HL-60 (cell line): Measurements from ENCODE around the gene ALDH1A1.

Experiments
- DNase-seq, 2 experiments: peaks; one replicate each; pipeline ENCODE4 v3.0.0-alpha.2; 2010 to 2020; ENCODE audit warnings: low read depth in 1 of 2, low spot score in 1 of 2
- H3K27ac ChIP-seq: fragments of 250-450 bp; sonication (Bioruptor Pico); replicated peaks from 2 replicates; pipeline ENCODE4 v1.5.1; 2020; ENCODE audit warnings: mild to moderate bottlenecking, moderate library complexity
- H3K27me3 ChIP-seq: fragments of 250-450 bp; sonication (Bioruptor Pico); 2 replicates; pipeline ENCODE4 v1.5.1; 2021; ENCODE audit warnings: mild to moderate bottlenecking, moderate library complexity; ENCODE audit not compliant: insufficient read depth, poor library complexity, severe bottlenecking
- H3K4me3 ChIP-seq: replicated peaks from 2 replicates; pipeline ENCODE4 v1.5.1; 2011; ENCODE audit warnings: mild to moderate bottlenecking, control low read depth, low read length; ENCODE audit not compliant: insufficient read depth
- GABPA ChIP-seq: IDR thresholded peaks from 2 replicates; pipeline ENCODE4 v1.6.1; 2012; ENCODE audit warnings: low read depth
- POLR2AphosphoS5 ChIP-seq: IDR thresholded peaks from 2 replicates; pipeline ENCODE4 v1.6.1; 2012; ENCODE audit warnings: low read depth
- SPI1 ChIP-seq: IDR thresholded peaks from 2 replicates; pipeline ENCODE4 v1.6.1; 2012; ENCODE audit warnings: low read depth, mild to moderate bottlenecking, borderline replicate concordance
- TF ChIP-seq, protein P1 (sequence below): IDR thresholded peaks from 2 replicates; pipeline ENCODE4 v1.6.1; 2012; ENCODE audit warnings: low read depth; ENCODE audit not compliant: insufficient replicate concordance
- TF ChIP-seq, protein P2 (sequence below): IDR thresholded peaks from one replicate; pipeline ENCODE4 v1.5.1; 2011; ENCODE audit warnings: low read length, control low read depth, inconsistent platforms; ENCODE audit not compliant: insufficient read depth

The ALDH1A1 gene

DNA sequence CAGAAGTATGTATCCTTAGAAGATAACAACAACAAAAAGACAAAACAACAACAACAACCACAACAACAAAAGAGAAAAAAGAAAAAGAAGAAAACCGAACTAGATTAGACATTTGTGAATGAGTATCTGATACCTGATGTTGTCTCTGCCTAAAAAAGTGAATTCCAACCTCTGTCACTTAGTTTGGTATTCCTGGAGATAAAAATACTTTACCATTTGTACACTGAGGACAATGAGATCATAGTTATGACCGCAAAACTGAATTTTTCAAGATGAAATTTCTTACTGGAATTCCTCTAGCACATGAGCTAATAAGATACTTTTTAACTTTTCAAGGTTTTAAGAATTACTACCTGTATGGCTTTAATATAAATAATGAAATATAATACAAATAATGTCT lies 54.5 kb downstream of the ALDH1A1 start:
- TF ChIP-seq, protein P1, sequence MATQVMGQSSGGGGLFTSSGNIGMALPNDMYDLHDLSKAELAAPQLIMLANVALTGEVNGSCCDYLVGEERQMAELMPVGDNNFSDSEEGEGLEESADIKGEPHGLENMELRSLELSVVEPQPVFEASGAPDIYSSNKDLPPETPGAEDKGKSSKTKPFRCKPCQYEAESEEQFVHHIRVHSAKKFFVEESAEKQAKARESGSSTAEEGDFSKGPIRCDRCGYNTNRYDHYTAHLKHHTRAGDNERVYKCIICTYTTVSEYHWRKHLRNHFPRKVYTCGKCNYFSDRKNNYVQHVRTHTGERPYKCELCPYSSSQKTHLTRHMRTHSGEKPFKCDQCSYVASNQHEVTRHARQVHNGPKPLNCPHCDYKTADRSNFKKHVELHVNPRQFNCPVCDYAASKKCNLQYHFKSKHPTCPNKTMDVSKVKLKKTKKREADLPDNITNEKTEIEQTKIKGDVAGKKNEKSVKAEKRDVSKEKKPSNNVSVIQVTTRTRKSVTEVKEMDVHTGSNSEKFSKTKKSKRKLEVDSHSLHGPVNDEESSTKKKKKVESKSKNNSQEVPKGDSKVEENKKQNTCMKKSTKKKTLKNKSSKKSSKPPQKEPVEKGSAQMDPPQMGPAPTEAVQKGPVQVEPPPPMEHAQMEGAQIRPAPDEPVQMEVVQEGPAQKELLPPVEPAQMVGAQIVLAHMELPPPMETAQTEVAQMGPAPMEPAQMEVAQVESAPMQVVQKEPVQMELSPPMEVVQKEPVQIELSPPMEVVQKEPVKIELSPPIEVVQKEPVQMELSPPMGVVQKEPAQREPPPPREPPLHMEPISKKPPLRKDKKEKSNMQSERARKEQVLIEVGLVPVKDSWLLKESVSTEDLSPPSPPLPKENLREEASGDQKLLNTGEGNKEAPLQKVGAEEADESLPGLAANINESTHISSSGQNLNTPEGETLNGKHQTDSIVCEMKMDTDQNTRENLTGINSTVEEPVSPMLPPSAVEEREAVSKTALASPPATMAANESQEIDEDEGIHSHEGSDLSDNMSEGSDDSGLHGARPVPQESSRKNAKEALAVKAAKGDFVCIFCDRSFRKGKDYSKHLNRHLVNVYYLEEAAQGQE, result no peak
- TF ChIP-seq SPI1 (no peak), POLR2AphosphoS5 (no peak), GABPA (no peak)
- TF ChIP-seq, protein P2, sequence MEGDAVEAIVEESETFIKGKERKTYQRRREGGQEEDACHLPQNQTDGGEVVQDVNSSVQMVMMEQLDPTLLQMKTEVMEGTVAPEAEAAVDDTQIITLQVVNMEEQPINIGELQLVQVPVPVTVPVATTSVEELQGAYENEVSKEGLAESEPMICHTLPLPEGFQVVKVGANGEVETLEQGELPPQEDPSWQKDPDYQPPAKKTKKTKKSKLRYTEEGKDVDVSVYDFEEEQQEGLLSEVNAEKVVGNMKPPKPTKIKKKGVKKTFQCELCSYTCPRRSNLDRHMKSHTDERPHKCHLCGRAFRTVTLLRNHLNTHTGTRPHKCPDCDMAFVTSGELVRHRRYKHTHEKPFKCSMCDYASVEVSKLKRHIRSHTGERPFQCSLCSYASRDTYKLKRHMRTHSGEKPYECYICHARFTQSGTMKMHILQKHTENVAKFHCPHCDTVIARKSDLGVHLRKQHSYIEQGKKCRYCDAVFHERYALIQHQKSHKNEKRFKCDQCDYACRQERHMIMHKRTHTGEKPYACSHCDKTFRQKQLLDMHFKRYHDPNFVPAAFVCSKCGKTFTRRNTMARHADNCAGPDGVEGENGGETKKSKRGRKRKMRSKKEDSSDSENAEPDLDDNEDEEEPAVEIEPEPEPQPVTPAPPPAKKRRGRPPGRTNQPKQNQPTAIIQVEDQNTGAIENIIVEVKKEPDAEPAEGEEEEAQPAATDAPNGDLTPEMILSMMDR, result no peak
- Histone ChIP-seq H3K27ac (no peak overlapping the region), H3K4me3 (no peak overlapping the region), H3K27me3 (peaks cover 3% of the 10 kb centered on the region)
- no peak for DNase-seq

DNA sequence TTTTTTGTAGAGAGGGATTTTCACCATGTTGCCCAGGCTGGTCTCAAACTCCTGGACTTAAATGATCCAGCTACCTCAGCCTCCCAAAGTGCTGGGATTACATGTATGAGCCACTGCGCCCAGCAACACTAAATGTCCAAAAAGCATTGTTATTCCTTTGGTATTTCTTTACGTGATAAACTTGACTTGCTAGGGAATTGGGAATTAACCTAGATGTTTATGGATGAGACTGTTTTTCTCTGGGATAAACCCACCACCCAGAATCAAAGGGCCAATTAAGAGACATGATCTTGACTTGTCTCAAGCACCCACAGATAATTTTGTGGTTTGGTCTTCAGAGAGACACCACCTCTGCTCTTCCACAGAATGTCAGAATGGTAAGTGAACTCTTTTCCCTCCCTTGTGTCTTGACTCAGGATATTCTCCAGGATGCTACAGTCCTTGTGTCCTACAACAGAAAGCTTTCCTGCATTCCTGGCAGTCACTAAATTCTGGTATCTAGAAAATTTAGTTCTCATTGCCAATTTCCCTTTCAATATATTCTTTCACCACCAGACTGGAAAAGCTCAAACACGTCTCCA lies 55.7 kb downstream of the ALDH1A1 start:
- no peak for TF ChIP-seq SPI1
- TF ChIP-seq, protein P1, result no peak
- TF ChIP-seq POLR2AphosphoS5, result no peak
- TF ChIP-seq, protein P2, result no peak
- no peak for TF ChIP-seq GABPA
- Histone ChIP-seq H3K27me3 (peaks cover 3% of the 10 kb centered on the region), H3K4me3 (no peak overlapping the region), H3K27ac (no peak overlapping the region)
- no peak for DNase-seq

DNA sequence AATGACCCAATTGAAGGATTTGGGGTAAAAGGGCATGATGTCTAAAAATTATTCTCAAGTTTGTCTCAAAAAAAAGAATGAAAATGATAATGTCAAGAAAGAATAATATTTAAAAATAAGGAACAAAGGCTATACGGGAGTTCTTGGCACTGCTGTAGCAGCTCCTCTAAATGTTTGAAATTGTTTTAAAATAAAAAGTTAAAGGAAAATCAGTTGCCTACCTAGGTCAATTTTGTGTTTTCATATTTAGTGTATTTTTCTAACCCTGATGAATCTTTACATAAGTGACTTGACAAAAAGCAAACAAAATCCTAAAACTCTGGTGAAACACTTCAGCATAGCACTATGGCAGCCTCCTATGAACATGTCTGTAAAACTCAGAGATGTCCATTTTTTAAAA lies 56.4 kb downstream of the ALDH1A1 start:
- TF ChIP-seq, protein P1, result no peak
- TF ChIP-seq GABPA (no peak), POLR2AphosphoS5 (no peak), SPI1 (no peak)
- TF ChIP-seq, protein P2, result no peak
- Histone ChIP-seq H3K4me3 (no peak overlapping the region), H3K27ac (no peak overlapping the region), H3K27me3 (peaks cover 3% of the 10 kb centered on the region)
- no peak for DNase-seq
